HG02623 (cell line): ENCODE results near the gene NDFIP2.
A peak's percentile ranks its signal among the peaks of the same experiment; 100 is the strongest.

Experiments used
- ATAC-seq: cut with Tn5 transposase; IDR thresholded peaks from one replicate; pipeline ENCODE4 v1.9.1; 2021; ENCODE audit warnings: moderate library complexity; ENCODE audit not compliant: unreplicated experiment

The NDFIP2 gene

DNA sequence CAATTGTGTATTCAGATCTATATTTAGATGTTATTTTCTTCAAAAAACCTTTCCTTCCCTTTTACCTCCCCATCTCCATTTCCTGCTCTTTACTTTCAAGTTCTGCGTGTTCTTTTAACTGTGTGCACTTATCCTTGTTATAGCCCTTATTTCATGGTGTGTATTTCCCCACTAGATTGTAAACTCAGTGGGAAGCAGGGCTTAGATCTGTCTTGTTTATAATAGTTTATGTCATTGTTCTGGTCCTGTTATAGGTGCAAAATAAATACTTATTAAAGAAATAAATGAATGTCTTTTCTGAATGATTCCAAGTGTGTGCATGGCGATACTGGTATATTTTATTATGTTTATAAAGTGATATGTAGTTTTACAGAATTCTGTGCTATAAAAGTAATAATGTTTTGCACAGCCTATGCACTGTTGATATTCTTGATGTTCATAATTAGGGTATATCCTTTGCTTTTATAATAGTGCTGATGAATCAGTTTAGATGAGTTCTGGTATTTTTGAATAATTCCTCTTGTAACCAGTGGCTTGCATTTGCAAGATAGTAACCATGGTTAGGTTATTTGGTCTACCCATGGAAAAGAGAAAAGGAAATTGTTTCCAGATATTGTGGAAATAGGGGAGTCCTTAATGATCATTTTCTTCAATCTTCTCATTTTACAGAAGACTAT is 12.1 kb downstream of the NDFIP2 start:
- no peak for ATAC-seq

DNA sequence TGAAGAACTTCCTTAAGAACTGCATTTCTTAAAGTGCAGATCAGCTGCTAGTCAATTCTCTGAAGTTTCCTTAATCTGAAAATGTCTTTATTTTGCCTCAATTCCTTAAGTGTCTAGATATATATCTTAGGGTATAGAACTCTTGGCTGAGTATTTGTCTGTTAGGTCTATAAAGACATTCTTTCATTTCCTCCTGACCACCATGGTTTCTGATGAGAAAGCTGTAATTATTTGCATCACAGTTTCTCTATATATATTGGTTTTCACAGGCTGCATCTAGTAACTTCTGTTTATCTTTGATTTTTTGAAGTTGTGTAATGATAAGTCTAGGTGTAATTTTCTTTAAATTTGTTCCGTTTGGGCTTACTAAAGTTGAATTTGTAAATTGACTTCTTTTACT is 15.2 kb downstream of the NDFIP2 start:
- ATAC-seq: peak; percentile 71

DNA sequence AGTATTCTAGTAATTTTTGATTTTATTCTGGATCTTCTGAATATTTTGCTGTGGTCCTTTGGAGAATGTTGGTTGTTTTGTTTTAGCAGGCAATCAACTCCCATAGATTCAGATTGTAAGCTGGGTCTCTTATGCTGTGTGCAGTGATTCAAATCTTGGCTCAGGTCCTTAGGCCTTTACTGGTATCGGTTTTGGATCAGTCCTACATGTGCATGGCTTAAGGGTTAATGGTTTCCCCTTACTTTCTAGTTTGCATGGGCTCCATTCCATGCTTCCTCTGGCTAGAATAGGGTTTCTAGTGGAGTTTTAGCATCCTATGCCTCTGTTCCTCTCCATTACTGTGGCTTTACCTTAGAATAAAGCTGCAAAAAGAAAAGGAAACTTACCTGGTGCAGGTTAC is 16.1 kb downstream of the NDFIP2 start:
- no peak for ATAC-seq

DNA sequence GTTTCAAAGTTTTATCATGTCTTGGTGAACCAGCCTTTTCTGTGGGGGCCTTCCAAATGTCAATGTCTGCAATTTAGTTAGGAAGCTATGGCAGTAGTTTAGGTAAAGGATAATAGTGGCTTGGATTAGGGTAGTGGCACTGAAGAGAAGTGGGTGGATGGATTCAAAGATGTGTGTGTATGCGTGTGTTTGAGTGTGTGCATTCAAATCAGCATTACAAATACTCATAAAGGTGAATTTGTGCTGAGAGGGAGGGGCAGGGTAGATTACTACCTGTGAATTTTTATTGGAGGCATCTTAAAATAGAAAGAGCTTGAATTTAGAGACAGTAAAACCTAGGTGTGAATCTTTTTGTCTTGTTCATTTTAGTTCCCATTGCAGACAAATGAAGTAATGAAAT is 16.9 kb downstream of the NDFIP2 start:
- no peak for ATAC-seq

DNA sequence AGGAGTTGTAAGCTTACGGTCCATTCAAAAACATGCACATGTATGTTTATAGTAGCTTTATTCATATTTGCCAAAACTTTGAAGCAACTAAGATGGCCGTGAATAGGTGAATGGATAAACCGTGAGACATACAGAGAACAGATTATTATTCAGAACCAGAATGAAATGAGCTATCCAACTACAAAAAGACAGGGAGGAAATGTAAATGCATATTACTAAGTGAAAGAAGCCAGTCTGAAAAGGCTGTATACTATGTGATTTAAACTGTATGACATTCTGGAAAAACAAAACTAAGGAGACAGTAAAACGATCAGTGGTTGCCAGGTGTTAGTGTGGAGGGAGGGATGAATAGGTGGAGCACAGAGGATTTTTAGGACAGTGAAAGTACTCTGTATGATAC is 19.9 kb downstream of the NDFIP2 start:
- no peak for ATAC-seq

DNA sequence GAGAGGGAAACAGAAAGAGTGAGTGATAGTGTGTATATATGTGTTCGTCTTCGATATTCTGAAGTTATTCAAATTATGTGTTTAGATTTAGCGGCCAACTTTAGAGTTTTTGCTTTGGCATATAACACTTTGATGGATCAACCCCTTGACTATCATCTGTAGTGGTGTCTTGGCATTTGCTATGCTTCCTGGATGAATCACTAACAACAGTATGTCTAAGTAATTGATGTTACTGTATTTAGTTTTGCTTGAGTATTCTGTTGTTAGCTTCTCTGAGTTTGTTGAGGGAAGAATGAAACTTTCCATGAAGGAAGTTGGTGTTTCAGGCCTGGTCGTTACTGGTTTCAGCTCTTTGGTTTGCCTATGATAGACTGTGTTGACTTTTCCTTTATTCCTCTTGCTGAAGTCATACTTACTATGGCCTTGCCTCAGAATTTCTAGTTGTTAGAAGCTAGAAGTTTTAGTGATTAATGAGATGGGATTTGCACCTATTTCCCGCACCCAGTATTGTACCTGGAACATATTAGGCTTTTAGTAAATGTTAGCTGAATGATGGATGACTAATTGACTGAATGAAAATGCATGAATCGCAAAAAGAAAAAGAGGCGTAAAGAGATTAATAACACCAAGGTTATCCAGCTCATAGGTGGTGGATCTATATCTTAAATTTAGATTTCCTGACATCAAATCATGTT is 20.7 kb downstream of the NDFIP2 start:
- ATAC-seq: no peak

DNA sequence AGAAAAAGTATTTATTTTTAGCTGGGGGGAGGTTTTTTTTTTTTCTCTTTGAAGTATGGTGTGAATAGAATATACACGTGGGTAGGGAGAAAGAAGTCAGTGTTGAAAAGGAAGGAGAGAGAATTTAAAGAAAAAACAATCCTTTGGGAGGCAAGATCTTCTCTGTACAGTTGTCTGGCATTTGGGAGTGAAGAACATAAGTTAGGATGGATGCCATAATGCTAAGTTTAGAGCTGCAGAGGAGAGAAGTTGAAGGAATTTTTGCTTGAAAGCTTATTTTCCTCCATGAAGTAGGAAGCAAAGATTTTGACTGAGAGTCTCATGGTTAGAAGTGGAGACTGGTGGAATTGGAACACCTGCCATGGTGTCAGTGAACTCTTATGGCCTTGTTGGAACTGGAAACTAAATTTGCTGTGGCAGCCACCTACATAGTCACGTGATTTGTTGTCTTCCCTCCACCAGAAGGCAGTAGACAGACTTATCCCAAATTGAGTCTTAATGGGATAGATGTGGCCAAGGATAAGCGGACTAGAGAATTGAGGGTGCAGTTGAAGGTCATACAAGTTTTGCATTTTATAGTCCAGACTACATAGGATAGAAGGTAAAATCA is 22.0 kb downstream of the NDFIP2 start:
- ATAC-seq: no peak

DNA sequence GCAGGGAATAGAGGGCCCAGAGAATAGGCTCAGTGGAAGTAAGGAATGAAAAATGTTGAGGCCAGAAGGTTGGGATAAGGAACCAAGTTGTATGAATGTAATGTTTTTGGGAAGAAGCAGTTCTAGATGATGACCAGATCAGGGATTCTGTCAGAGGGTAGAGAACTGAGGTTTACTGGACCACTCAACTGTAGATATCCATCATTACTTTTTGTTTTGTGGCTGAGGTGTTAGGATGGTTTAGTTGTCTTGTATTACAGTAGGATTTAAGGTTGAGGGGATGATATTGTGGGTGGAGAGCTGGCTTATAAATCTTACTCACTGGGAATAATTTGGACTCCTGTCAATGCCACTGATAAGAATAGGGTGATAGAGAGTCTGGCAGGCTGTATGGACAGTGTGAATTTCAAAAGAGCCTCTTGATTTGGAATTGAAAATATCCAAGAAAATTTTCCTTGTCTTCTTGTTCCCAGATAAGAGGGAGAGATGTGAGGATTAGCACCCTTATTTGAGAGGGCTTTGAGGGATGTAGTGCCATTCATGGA is 22.6 kb downstream of the NDFIP2 start:
- no peak for ATAC-seq

DNA sequence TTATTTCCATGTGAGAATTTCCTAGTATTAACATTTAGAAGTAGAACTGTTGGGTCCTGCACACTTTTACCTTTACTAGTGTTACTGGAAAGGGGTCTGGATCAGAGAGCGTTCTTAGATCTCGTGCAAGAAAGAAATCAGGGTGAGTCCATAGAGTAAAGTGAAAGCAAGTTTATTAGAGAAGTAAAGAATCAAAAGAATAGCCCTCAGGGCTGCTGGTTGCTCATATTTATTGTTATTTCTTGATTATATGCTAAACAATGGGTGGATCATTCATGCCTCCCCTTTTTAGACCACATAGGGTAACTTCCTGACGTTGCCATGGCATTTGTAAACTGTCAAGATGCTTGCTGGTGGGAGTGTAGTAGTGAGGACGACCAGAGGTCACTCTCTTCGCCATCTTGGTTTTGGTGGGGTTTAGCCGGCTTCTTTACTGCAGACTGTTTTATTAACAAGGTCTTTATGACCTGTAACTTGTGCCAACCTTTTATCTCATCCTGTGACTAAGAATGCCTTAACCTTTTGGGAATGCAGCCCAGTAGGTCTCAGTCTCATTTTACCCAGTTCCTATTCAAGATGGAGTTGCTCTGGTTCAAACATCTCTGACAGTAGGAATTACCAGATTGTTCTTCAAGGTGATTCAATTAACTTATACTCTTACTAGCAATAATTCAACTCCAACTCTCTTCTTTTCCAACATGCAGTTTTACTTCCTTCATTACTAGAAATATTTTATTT is 27.4 kb downstream of the NDFIP2 start:
- no peak for ATAC-seq

DNA sequence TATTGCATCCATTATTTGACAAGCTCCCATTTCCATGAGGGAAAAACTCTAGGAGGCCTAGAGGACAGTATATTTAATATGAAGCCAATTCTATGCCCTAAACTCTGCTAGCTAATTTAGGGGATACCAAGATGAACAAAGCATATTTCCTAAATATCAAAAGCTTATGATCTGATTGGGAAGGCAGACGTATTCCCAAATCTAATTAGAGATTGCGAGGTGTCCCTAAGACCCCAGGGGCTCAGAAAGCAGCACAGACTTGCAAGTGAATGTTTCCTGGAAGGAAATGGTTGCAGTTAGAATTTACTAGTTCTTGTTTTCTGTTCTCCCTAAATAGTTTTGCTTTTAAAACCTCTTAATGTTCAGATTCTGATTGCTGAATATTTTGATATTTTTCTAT is 30.7 kb downstream of the NDFIP2 start:
- ATAC-seq: no peak

DNA sequence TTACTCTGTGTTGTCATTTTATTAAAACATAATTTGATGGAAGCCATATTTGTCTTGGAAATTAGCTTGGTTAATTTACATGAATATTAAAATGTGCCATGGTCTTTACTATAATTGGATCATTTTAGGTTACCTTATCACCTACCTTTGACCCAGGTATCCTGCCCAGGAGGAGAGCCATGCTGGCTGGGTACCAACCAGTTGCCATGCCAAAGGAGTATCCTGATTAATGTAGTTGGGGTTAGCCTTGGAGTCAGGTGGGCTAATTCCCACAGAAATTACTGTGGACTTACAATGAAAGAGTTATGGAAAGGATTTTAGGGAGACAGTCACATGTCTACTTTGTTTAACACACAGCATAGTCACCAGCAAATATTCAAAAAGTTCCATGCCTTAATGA is 32.0 kb downstream of the NDFIP2 start:
- no peak for ATAC-seq

DNA sequence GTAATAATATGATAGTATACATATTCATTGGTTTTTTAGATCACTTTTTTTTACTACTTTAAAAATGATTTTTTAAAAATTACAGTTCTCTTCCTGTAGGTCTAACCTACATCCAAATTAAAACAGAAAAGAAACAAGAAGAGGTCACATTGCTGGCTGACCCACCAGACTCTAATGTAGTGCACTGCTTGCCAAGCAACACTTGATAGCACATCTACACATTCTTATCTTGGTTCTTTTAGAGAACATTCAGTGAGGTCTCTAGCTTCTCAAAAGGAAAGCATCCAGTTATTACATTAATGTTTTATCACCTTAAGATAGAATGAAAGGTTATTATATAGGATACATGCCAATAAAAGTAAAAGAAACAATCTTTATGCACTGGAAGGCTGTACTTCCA is 35.6 kb downstream of the NDFIP2 start:
- no peak for ATAC-seq

DNA sequence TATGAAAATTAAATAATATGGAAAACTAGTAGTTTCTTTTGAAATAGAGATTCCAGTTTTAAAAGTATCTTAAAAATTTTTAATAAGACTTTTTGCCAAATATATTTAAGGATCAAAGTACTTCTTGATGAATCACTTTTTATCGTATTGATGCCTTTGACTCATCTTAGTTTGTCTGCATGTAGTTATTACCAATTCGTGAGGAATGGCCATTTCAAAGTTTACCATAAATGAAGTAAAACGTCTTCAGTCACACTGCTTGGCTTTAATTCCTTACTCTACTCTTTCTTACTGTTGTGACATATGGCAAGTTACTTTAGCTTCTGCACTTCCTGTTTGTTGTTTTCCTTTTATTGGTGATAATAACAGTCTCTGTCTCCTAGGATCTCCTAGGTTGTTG is 38.3 kb downstream of the NDFIP2 start:
- ATAC-seq: no peak

DNA sequence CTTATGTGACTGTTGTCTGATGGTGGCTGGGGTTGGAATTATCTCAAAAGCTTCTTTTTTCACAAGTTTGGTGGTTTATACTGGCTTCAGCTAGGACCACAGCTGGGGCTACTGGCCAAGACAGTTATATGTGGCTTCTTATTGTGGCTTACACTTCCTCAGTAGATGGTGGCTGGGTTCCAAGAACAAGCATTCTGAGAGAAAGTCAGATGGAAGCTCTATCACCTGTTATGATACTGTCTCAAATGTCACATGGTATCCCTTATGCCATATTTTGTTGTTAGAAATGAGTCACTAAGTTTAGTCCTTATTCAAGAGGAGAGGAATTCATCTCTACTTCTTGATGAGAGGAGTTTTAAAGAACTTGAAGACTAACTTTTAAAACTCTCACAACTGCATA is 41.6 kb downstream of the NDFIP2 start:
- ATAC-seq: peak; percentile 92

DNA sequence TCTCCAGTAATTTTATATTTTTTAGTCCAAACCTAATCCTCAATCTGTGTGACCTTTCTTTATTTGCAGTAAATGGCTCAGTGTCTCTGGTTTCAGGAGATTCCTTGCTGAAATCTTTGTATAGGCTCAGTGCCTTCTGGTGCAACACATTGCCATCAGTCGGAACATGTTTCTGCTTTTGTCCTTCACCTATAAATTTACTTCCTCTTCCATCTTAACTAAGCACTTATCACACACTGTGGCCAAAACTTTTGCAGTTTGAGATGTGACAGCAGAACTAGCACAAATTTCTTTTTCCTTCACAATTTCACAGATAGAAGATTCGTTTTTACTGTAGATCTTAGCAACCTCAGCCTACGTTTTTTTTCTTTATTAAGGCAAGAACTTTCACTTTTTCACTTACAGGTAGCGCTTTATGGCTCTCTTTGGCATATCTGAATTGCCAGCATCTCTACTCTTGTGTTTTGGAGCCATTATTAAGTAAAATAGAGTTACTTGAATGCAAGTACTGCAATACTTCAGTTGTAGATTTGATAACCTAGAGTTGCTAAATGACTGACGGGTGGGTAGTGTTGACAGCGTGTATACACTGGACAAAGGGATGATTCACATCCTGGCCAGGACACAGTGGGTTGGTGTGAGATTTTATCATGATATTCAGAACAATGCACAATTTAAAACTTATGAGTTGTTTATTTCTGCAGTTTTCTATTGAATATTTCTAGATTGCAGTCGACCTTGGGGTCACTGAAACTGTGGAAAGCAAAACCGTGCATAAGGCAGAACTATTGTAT is 44.3 kb downstream of the NDFIP2 start:
- ATAC-seq: no peak

DNA sequence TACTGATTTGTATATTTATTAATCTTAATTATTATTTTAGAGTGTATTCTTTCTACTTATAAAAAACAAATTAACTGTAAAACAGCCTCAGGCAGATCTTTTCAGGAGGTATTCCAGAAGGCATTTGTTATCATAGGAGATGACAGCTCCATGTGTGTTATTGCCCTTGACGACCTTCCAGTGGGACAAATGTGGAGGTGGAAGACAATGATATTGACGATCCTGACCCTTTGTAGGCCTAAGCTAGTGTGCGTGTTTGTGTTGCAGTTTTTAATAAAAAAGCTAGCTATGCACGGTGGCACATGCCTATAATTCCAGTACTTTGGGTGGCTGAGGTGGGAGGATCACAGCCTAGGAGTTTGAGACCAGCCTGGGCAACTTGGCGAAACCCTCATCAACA is 46.7 kb downstream of the NDFIP2 start:
- no peak for ATAC-seq

DNA sequence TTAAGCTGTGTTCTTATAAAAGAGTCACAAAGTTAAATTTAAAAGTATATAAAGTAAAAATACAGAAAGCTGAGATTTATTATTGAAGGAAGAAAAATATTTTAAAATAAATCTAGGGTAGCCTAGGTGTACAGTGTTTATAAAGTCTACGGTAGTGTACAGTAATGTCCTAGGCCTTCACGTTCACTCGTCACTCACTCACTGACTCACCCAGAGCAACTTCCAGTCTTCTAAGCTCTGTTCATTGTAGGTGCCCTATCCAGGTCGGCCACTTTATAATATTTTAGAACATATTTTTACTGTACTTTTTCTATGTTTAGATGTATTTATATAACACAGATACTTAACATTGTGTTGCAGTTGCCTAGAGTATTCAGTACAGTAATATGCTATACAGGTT is 47.4 kb downstream of the NDFIP2 start:
- ATAC-seq: no peak

DNA sequence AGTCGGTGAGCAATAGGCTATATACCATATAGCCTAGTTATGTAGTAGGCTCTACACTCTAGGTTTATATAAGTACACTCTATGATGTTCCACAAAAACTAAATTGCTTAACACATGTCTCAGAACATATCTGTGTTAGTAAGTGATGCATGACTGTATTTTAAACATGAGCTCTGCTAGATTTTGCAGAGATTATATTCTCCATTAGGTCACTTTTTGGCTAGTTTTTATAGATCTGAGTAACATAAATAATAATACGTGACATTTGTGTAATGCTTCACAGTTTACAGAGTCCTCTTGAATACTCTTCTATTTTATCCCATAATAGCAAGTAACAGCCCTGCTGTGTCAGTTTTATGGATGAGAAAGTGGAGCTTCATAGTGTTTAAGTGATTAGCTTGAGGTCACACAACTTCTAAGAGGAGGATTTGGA is 47.8 kb downstream of the NDFIP2 start:
- ATAC-seq: no peak

DNA sequence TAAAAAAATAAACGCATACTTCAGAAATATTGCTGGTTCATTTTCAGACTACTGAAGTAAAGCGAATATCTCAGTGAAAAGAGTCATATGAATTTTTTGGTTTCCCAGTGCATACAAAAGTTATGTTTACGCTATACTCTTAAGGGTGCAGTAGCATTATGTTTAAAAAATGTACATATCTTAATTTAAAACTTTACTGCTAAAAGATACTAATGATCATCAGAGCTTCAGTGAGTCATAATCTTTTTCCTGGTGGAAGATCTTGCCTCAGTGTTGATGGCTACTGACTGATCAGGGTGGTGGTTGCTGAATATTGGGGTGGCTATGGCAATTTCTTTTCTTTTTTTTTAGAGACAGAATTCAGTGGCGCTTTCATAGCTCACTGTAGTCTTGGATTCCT is 48.9 kb downstream of the NDFIP2 start:
- ATAC-seq: no peak

DNA sequence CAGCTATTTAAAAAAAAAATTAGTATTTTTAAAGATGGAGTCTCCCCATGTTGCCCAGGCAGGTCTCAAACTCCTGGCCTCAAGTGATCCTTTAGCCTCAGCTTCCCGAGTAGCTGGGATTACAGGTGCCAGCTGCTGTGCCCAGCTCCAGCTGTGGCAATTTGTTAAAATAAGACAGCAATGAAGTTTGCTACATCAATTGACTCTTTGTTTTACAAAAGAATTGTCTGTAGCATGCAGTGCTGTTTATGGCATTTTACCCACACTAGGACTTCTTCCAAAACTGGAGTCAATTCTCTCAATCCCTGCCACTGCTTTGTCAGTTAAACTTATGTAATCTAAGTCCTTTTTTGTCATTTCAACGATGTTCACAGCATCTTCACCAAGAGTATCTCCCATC is 49.3 kb downstream of the NDFIP2 start:
- ATAC-seq: no peak
